GM21423 (cell line): Measurements from ENCODE around the gene GTF3C1.

Experiments used
- ATAC-seq: cut with Tn5 transposase; IDR thresholded peaks from one replicate; pipeline ENCODE4 v1.9.1; 2021; ENCODE audit warnings: mild to moderate bottlenecking, moderate library complexity; ENCODE audit not compliant: unreplicated experiment

The GTF3C1 gene

DNA sequence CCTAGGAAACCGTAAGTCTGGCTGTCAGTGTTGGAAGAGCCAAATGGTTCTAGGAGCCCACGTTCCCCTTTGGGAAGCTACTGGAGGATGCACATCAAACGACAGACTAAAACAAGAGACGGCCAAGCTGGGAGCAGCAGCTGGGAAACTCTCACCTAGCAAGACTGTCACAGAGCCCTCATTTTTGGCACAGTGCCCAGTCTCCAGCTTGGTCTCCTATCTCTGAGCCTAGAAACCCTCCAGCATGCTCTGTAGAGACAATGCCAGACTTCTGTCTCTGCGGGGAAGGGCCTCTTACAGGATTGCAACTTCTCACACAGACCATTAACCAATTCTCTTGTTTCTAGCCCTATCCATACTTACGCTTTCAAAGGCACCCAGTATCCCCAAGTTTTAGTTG is 23.5 kb downstream of the GTF3C1 start:
- no peak for ATAC-seq

DNA sequence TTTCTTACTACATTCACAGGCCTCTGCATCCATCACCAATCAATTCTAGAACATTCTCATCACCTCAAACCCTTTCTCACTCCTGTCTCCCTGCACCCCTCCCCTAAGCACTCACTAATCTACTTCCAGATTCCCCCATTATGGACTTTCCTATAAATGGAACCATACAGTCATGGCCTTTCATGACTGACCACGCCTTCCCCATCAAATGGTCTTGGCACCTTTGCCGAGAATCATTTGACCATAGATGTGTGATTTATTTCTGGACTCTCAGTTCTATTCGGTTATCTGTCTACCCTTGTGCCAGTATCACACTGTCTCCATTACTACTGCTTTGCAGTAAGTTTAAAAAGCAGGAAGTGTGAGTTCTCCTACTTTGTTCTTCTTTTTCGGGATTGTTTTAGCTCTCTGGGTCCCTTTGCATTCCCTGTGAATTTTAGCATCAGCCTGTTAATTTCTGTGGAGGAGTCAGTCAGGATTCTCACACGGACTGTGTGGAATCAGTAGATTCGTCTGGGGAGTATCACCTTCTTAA is 27.5 kb downstream of the GTF3C1 start:
- ATAC-seq = no peak

DNA sequence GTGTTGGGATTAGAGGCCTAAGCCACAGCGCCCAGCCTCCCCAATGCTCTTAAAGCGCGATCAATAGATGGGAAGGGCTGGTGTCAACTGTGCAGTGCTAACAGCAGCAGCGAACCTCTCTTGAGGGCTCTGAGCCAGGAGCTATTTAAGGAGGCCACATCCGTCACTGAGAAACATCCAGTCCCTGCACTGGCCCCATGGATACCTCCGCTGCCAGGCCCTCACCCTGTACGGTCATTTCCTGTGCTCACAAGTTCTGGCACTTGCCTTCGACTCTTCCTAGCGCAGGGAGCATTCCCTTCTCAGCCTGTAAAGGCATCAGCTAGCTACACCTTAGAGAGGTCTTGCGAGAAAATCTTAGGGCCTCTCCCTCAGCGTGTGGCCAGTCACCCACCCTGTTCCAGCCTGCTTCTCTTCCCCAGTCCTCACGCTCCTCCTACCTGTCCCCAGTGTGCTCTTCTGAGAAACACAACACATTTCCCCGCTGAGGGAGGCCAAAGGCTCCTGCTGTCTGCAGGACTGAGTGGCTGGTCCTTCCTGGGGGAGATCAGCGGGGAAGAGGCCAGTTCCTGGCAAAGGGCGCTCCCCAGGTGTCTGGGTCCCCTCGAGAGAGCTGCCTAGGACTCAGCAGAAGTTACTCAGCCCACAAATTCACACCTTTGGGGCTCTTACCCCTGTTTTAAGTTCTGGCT is 28.6 kb downstream of the GTF3C1 start:
- no peak for ATAC-seq

- no peak for ATAC-seq
Measured at GRCh38 chr16:27518226-27518625, 31.5 kb downstream of the GTF3C1 start.

GRCh38 chr16:27517664-27518063 is 32.0 kb downstream of the GTF3C1 start:
- ATAC-seq = no peak

DNA sequence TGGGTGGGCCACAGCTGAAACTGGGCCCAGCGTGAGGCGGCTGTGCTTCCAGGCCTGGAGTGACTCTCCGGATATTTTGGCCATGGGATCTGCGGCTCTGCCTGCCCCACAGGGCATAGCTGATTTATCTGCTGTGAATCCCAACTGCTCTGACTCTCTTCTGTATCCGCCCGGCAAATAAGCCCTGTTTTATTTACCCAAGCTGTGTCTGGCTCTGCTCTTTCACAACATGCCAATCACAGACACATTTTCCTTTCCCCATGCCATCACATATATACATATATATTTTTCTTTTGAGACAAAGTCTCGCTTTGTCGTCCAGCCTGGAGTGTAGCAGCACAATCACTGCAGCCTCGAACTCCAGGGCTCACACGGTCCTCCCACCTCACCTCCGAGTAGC is 33.3 kb downstream of the GTF3C1 start:
- no peak for ATAC-seq

- ATAC-seq = peak; percentile 53
Measured at GRCh38 chr16:27515874-27516353, 33.8 kb downstream of the GTF3C1 start.

- no peak for ATAC-seq
Measured at GRCh38 chr16:27514806-27515205, 34.9 kb downstream of the GTF3C1 start.

GRCh38 chr16:27511657-27512448 is 37.9 kb downstream of the GTF3C1 start:
- ATAC-seq = no peak

DNA sequence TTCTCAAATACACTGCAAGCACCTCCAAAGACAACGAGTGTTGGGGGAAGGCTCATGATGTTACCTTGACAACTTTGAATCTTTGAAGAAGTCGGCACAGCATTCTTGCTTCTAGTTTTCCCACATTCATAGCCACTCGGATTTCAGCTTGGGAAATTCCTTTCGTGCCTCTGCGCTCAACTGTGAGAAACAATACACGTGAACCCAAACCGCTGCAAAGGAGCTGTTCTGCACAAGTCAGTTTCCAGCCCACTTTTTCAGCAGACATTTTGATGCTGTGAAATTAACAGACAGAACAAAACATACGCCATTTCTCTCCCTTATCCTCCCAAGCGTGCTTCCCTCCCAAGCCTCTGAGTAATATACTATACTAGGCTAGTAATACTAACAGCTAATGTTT is 41.2 kb downstream of the GTF3C1 start:
- ATAC-seq = no peak

GRCh38 chr16:27506771-27507170 is 42.9 kb downstream of the GTF3C1 start:
- ATAC-seq = no peak

DNA sequence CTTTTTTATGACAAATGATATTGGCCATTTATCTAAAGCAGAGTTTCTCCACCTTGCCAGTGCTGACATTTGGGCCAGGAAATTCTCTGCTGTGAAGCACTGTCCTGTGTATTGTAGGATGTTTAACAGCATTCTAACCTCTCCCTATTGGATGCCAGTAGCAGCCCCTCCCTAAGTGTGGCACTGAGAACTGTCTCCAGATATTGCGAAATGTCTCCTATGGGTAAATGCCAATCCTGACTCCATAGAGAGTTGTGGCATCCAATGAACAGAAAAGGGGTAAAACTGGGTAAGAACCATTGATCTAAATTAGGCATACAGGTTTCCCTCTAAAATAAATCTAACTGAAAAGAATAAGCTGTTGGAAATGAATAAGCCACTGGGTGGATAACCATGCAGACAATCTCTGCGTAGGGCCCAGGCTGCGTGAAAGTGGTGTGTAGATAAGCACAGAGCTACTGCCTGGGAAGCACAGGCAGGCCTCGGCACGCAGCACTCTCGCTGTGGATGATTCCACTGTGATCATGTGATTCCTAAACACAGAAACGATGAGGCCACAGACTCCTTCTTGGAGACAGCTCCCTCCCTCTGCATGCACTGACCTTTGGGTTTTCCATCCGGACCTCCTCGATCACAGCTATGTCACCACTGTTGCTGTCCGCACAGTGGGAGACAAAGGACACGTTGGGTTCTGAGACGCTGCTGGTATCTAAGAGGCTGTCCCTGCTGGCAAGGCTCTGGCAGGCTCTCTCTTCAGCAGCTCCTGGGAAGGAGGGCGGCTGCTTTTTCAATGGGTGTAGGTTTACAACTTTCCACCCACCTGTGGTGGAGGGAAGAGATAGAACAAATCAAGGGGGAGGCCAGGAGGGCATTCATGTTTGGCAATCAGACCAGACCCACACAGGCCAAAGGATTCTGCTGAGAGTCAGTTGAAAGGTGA is 44.1 kb downstream of the GTF3C1 start:
- no peak for ATAC-seq

DNA sequence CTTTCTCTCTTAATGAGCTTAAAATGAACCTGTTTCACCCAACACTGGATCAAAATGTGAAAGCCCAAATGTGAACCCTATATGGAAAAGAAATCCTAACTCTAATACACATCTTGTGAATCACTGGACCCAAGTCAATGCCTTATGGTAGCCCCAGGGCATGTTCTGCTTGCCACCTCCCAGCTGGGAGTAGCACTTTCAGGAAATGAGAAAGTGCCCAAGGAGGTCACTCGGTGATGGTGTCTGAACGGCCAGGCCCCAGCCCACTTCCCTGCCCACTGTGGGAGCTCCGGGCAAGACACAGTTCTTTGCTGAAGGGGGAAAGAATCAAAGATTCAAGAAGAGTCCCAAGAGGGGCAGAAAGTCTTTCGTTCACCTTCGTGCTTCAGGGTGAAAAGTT is 46.1 kb downstream of the GTF3C1 start:
- no peak for ATAC-seq

DNA sequence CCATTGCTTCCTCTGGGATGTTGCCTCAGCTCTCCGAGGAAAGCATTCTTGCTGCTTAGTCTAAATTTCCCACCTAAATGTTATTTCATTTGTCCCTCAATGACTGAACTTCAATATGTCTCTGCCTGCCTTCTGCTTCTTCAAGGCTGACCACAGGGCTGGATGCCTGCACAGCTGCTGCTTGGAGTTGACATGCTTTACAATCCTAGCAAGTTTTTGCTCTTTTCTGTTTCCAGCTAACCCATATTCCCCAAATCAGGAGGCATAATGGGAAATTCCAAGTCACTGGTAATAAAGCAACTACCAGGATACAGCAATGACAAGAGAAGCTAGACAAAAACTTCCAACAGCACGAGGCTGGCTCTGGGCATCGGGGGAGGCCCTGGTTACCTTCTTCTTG is 48.9 kb downstream of the GTF3C1 start:
- ATAC-seq = no peak

GRCh38 chr16:27499659-27500055 is 50.1 kb downstream of the GTF3C1 start:
- no peak for ATAC-seq

DNA sequence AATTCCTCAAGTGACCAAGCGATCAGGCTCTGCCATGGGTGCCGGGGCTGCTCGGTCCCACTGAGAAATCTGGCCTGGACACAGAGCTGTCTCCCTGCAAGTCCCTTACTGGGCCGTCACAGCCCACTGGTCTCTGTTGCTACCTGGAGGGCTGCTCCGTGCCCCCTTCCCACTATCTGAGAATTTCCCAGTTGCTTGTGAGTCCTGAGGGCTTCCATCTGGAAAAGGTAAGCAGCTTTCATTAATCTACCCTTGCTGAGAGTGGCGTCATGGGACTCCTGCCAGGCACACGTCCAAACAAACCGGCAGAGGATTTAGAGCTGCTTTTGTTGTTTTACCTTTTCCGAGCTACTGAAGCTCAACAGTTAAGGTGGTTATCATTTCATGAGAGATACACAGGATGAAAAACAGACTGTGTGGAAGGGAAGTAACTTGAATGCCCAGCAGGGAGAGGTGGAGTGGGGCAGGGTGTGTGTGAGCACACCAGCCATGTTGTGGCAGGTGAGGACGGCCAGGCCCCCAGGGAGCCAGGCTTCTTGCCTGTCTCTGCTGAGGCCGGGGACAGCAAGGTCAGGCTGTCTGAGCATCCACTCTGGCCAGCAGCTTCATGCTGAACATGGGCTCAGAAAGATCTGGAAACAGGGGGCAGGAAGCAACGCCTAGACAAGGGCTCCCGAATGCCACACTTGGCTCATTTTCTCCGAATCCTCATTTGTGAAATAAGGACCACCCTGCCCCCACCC is 50.6 kb downstream of the GTF3C1 start:
- ATAC-seq = no peak

- no peak for ATAC-seq
Measured at GRCh38 chr16:27498031-27498825, 51.5 kb downstream of the GTF3C1 start.

DNA sequence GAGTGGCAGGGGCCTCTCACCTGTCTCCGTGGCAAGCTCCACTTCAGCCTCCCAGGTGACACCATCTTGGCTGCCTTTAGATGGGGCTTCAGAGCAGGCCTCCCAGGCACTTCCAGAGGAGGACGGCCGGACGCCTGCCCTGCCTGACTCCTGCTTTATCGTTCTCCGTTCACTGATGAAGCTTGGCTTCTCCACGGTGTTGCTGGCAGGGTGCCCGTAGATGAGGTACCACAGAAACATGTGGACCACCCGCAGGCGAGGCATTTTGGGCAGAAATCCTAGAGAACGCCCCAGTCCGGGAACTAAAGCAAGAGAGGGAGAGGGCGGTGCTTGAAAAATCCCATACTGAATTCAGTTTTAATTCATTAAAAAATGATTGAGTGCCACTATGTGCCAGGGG is 54.5 kb downstream of the GTF3C1 start:
- ATAC-seq = no peak

DNA sequence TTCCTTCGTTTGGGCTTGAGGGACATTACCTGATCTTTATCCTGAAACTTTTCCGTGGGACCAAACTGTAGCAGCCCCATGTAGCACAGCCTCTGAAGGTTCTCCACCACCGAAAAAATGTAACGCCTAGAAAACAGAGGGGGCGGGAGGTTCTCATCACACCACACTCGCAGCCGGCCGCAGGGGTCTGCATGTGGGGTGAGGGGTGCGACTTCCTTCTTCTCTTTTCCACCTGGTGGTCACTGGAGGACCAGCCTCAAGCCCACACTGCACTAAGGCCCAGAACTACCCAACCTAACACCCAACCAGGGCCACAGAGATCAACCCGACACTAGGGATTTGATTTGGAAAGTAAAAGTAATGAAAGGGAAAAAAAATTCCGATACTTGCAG is 57.1 kb downstream of the GTF3C1 start:
- no peak for ATAC-seq
